HG03135 (cell line): ENCODE data around the gene SLC12A9.
"Not testable (repeated sequence)": the region's sequence is repeated elsewhere in the genome, so short reads cannot be mapped to it uniquely, and the experiment has no call there.

Source experiments
- ATAC-seq: cut with Tn5 transposase; IDR thresholded peaks from one replicate; pipeline ENCODE4 v1.9.1; 2021; ENCODE audit warnings: mild to moderate bottlenecking, moderate library complexity; ENCODE audit not compliant: unreplicated experiment

The SLC12A9 gene

GRCh38 chr7:100825215-100825671 is 27.3 kb upstream of the SLC12A9 start:
- no peak for ATAC-seq

GRCh38 chr7:100825751-100826513 is 26.6 kb upstream of the SLC12A9 start:
- no peak for ATAC-seq

GRCh38 chr7:100826514-100827329 is 25.8 kb upstream of the SLC12A9 start:
- no peak for ATAC-seq

GRCh38 chr7:100827330-100828226 is 24.9 kb upstream of the SLC12A9 start, which contains the start of gene EPHB4:
TSS of gene EPHB4 (minus strand) at chr7:100827523. CDS start at chr7:100827030, 493 bp downstream.
- no peak for ATAC-seq

GRCh38 chr7:100829150-100829716 is 23.3 kb upstream of the SLC12A9 start:
- no peak for ATAC-seq

- ATAC-seq: no peak
Observed at GRCh38 chr7:100830396-100830795, 22.1 kb upstream of the SLC12A9 start.

GRCh38 chr7:100832281-100832633 is 20.3 kb upstream of the SLC12A9 start:
- no peak for ATAC-seq

GRCh38 chr7:100835903-100836811 is 16.4 kb upstream of the SLC12A9 start:
- no peak for ATAC-seq

- ATAC-seq: no peak
Observed at GRCh38 chr7:100836812-100837098, 15.8 kb upstream of the SLC12A9 start.

- no peak for ATAC-seq
Observed at GRCh38 chr7:100837099-100837836, 15.2 kb upstream of the SLC12A9 start.

GRCh38 chr7:100839361-100839760 is 13.2 kb upstream of the SLC12A9 start:
- no peak for ATAC-seq

- ATAC-seq: no peak
Observed at GRCh38 chr7:100840470-100841100, 11.9 kb upstream of the SLC12A9 start.

GRCh38 chr7:100847360-100847759 is 5.2 kb upstream of the SLC12A9 start:
- ATAC-seq: no peak

- no peak for ATAC-seq
Observed at GRCh38 chr7:100854146-100854895, 1.8 kb downstream of the SLC12A9 start.

GRCh38 chr7:100854899-100855298 is 2.4 kb downstream of the SLC12A9 start:
- not testable (repeated sequence) for ATAC-seq

GRCh38 chr7:100855515-100855914 is 3.0 kb downstream of the SLC12A9 start:
- ATAC-seq: no peak

GRCh38 chr7:100856871-100857282 is 4.4 kb downstream of the SLC12A9 start:
- ATAC-seq: no peak

GRCh38 chr7:100859856-100860255 is 7.3 kb downstream of the SLC12A9 start:
- ATAC-seq: no peak
